Fibroblast of villous mesenchyme (primary cell): ENCODE data around the gene SORCS2. TPM values are rescaled to one million over a fixed set of nuclear protein-coding genes. Genes with fewer than 3 reads are reported as not detected.

ENCODE experiments used
- DNase-seq: peaks from one replicate; pipeline ENCODE4 v3.0.0-alpha.2; 2010; ENCODE audit warnings: low read depth
- H3K4me3 ChIP-seq: 2 replicates; pipeline ENCODE4 v1.5.1; 2011; ENCODE audit warnings: low read depth, mild to moderate bottlenecking, low read length
- CTCF ChIP-seq: IDR thresholded peaks from 2 replicates; pipeline ENCODE4 v1.5.1; 2012; ENCODE audit warnings: low read depth, mild to moderate bottlenecking, low read length; ENCODE audit not compliant: insufficient read depth
- total RNA-seq: library from RNA; depleted of rRNA; stranded (reverse); fragments of >200 nt; gene quantifications from 2 replicates; pipeline ENCODE4 v1.2.3, GENCODE V29; 2012

SORCS2 gene
- total RNA-seq, 1 donor: under 0.01 TPM

GRCh38 chr4:7295197-7295910 lies 103.0 kb downstream of the SORCS2 start:
- H3K4me3 ChIP-seq: no peak overlapping the region
- no peak for DNase-seq
- TF ChIP-seq CTCF: no peak

- peak; percentile 20 for DNase-seq
- no peak overlapping the region for H3K4me3 ChIP-seq
- TF ChIP-seq CTCF: peak; percentile 40
These were observed 103.7 kb downstream of the SORCS2 start for GRCh38 chr4:7295911-7296660.

- H3K4me3 ChIP-seq: no peak overlapping the region
- DNase-seq: no peak
- no peak for TF ChIP-seq CTCF
These were observed 104.5 kb downstream of the SORCS2 start for GRCh38 chr4:7296661-7297335.

GRCh38 chr4:7297374-7297773 lies 105.0 kb downstream of the SORCS2 start:
- no peak overlapping the region for H3K4me3 ChIP-seq
- no peak for TF ChIP-seq CTCF
- DNase-seq: no peak

GRCh38 chr4:7297881-7298280 lies 105.5 kb downstream of the SORCS2 start:
- H3K4me3 ChIP-seq: no peak overlapping the region
- no peak for DNase-seq
- no peak for TF ChIP-seq CTCF

- no peak for TF ChIP-seq CTCF
- H3K4me3 ChIP-seq: no peak overlapping the region
- no peak for DNase-seq
These were observed 106.3 kb downstream of the SORCS2 start for GRCh38 chr4:7298619-7299009.
